IPS-18c (cell line): ENCODE data around the gene GPR50.

ENCODE experiments used
- H3K4me3 ChIP-seq: 2 replicates; pipeline ENCODE4 v1.7.0; 2013; ENCODE audit warnings: low read depth, mild to moderate bottlenecking, low read length, moderate library complexity; ENCODE audit not compliant: insufficient read depth
- H3K9me3 ChIP-seq: one replicate; pipeline ENCODE4 v1.6.1; 2013; ENCODE audit warnings: mild to moderate bottlenecking, low read length, moderate library complexity; ENCODE audit not compliant: control insufficient read depth, insufficient read depth

Gene GPR50

DNA sequence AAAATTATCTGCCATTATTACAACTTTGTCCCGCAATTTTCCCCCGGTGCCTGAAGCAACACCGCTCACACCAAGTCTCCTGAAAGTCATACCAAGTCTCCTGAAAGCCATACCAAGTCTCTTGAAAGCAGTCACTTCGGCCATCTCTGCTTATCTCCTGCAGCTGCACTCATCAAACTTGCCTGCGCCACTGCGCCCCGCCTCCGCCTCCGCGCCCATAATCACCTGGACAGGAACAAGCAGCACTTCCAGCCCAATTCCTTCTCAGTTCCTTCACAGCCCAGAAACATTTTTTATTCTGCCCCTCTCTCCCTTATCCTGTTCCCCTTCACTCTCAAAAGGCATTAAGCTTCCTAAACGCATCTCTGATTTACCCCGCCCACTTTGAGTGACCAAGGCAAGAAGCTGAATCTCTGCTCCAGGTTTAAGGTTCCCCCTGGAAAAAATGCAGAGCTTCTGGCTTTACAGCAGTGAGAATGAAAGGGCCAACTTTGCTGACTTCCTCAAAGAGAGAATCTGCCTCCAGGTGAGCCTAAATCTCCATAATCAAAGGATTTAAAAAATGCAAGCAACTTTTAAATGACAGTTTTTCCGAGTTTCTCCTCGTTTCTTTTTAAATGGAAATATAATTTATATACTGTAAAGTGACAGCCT is 7.7 kb downstream of the GPR50 start:
- peaks cover 20% of the 10 kb centered on the region for H3K9me3 ChIP-seq
- H3K4me3 ChIP-seq: peak overlapping the region; percentile 37

DNA sequence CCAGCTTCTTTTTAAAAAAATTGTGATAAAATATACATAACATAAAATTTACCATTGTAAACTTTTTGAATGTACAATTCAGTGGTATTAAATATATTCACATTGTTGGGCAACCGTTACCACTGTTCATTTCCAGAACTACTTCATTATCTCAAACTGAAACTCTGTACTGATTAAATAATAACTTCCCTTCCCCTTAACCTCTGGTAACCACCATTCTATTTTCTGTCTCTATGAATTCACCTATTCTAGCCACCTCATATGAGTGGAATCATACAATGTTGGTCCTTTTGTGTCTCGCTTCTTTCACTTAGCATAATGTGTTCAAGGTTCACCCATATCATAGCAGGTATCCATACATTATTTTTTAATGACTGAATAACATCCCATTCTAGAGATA is 8.3 kb downstream of the GPR50 start:
- no peak overlapping the region for H3K4me3 ChIP-seq

DNA sequence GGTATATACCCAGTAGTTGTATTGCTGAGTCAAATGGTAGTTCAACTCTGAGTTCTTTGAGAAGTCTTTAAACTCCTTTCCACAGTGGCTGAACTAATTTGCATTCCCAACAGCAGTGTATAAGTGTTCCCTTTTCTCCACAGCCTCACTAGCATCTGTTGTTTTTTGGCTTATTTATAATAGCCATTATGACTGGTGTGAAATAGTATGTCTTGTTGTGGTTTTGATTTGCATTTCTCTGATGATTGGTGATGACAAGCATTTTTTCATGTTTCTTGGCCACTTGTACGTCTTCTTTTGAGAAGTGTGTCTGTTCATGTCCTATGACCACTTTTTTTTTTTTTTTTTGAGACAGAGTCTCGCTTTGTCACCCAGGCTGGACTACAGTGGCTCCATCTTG is 30.5 kb downstream of the GPR50 start:
- Histone ChIP-seq H3K4me3 (no peak overlapping the region), H3K9me3 (no peaks in the 10 kb centered on the region)

More for the DNA sequence above, 8.3 kb downstream of the GPR50 start:
- H3K9me3 ChIP-seq: peaks cover 20% of the 10 kb centered on the region

DNA sequence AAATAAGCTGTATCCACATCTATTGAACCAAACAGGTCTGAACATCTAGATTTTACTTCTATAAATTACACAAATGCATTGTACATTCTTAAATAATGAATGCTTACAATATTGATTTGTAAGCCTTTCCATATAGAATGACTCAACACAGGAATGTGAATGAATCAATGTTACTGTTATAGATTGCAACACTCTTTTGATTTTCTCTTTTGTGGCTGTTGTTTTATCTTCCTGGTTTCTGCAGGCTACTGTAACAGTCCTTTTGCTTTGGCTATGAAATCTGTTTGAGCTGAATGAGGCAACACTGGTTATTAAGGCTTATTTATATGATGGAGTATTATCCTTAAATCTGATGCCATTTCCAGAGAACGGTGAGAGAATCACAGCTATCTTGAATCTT is 49.5 kb downstream of the GPR50 start:
- peaks cover 2% of the 10 kb centered on the region for H3K9me3 ChIP-seq

DNA sequence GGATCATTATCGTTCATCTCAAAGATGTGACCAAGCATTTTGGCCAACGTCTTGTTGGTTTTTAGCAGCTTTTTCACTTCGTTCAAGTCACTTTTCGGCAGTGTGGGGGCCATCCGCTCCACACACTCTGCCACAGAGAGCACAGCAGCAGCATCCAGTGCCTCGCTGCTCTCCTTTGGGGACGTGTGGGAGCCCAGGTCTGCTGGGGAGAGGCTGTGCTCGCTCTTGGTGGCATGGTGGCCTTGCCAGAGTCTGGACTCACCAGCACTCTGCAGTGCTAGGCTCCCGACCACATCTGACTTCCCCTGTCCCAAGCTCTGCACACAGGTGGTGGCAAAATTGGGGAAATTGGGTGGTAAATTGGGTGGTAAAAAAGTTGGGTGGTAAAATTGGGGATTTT is 50.6 kb downstream of the GPR50 start:
- Histone ChIP-seq H3K9me3 (peaks cover 2% of the 10 kb centered on the region), H3K4me3 (no peak overlapping the region)

More for the DNA sequence above, 49.5 kb downstream of the GPR50 start:
- H3K4me3 ChIP-seq: no peak overlapping the region

DNA sequence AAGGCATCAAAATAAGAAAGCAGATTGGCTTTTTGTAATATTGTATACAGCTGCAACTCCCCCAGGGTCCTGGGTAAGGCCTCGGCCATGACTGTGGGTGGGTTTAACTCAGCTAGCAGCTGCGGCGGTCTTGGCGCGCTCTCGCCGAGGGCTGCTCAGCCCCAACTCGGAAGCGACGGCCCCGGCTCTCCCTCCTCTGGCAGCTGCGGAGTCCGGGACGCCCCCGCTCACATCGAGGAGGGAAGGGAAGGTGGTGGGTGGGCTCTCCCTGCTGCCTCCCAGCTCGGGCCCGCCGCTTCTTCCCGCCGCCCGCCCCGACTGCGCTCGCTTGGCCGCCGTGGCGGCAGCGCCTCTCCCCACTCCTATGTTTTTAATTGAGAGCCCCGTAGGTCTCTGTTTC is 51.2 kb downstream of the GPR50 start:
- Histone ChIP-seq H3K9me3 (peaks cover 2% of the 10 kb centered on the region), H3K4me3 (no peak overlapping the region; the same call in 1 of the 2 replicates)

DNA sequence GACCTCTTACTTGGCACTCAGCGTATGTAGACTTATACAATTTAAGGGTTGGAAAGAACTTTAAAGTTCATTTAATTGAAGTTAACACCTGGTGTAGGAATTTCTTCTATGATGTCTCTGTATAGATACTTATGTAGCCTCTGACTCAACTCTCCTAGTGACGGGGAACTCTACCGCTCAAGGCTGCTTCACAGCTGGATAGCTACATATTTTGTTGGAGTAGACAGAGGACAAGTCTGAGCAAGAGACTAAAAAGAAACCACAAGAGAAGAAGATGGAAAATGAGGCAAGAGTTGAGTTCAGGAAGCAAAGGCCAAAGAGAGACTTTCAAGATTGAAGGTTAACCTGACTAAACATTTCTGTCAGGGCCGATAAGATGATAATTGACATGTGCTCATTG is 52.6 kb downstream of the GPR50 start:
- H3K4me3 ChIP-seq: no peak overlapping the region
- H3K9me3 ChIP-seq: no peaks in the 10 kb centered on the region
